HG03196 (cell line): ENCODE measurements around the gene MYOM1.

Experiments
- ATAC-seq: cut with Tn5 transposase; IDR thresholded peaks from one replicate; pipeline ENCODE4 v1.9.1; 2021; ENCODE audit not compliant: unreplicated experiment

The MYOM1 gene

DNA sequence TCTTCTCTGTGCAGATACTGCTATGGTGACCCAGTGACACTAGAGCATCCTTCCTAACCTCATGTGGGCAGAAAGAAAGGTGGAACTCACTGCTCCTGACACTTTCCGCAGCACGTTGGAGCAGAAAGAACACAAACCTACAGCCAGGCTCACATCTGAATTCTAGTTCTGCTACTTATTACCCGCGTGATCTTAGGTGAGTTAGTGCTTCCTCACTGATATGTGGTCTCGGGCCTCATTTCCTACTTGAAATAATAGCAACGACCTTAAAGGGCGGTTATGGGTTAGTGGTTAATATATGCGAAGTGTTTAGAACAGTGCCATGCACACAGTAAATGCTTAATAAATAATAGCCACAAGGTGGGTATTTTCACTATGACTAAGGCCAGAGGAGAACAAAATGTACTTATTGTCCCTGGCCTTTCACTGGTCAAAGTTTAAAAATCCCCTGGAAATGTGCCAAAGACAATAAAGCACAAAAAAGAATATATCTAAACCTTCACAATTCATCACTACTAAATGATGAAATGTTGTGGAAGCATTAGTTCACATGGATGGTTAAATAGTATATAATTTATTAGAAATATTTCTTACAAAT, 66.6 kb downstream of the MYOM1 start:
- ATAC-seq, result peak; percentile 90

DNA sequence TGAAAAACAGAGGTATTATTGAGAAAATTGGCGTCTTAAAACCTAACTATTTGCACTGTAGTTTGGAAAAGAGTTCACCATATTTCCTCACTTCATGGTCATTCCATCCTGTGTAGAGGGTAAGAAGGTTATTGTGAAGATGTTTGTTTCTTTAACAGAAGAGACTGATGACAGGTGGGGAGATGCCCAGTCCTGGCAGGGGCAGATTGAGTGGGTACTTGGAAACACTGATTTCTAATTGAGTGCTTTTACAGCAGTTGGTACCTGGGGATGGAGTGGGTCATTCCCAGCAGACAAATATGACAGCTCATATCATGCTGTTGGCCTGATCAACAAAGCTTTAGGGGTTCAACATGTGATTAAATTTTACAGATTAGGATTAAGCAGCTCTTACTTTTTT, 67.5 kb downstream of the MYOM1 start:
- ATAC-seq, result no peak

DNA sequence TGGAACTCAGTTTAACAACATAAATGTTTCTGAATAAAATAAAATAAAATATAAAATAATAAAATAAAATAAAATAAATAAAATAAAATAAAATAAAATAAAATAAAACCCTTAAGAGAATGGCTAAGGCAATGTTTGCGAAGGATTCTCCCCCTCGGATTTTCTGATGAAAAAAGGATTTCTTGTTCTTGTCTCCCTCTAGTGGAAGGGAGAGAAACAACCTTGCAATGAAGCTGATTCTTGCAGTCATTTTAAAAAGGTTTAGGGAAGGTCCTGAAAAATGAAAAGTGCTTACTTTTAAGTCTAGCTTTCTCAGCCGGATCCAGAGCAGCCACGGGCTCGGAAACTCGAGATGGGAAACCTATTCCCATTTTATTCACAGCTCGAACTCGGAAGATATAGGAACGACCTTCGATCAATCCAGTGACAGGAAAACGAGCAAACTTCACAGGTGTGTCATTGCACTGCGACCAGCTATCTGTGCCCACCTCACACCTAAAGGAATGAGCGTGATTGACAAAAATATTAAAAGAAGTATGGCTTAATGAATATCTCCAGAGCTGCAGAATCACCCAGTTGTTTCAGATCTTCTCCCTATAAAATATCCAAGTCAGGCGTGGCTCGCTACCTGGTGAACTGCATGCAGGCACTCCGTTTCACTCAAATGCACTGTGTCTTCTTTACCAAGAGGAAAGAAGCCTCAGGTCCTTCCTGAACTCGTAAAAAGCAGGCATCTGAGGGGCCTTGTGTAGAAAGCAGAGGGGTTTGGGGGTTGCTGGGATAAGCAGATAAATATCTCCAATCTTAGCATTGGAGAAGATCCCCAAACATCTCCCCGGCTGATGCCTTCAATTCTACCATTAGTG, 68.1 kb downstream of the MYOM1 start:
- no peak for ATAC-seq

DNA sequence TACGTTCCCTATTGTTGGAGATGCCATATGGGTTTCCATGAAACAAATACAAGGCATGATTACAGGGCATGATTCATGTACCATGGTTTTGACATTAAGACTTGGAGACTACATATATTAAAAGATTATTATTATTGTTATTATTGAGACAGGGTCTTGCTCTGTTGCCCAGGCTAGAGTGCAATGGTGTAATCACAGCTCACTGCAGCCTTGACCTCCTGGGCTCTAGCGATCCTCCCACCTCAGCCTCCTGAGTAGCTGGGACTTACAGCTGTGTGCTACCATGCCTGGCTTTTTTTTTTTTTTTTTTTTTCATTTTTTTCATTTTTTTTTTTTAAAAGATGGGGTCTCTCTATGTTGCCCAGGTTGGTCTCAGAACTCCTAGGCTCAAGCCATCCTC, 69.1 kb downstream of the MYOM1 start:
- no peak for ATAC-seq

DNA sequence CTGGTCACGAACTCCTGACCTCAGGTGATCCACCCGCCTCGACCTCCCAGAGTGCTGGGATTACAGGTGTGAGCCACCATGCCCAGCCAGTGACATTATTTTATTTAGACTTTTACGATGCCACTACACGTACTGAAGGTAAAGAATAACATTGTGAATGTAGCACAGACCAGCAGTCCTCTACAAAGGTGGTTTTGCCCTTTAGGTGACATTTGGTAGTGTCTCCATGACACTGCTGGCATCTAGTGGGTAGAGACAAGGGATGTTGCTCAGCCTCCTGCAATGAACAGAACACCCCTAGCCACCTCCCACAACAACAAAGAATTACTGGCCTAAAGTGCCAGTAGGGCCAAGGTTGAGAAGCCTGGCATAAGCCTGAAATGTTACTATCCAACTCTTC, 69.5 kb downstream of the MYOM1 start:
- no peak for ATAC-seq

DNA sequence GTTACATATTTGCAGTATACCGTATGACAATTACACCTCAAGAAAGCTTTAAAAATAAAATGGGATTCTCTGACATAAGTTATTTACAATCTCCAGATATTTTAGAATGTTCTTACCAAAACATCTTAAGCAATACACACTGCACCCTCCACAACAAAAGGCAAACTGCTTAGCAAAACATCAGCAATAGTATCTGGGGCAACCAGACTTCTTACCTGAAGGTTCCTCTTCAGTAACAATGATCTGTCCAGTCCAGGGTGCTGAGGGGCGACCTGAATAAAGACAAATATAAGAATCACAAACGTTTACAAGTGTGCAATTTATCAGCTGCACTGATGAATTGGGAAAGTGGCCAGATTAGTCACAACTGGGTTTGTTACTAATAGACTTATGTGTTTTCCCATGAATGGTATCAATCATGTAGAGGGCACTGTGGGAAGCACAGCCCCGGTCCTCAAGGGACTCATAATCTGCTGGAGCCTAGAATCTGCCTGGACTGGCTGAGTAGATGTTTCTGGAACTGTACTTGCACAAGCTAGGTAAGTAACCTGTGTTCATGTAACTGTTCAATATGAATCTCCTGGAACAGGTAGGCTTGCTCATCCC, 70.7 kb downstream of the MYOM1 start:
- ATAC-seq, result no peak

DNA sequence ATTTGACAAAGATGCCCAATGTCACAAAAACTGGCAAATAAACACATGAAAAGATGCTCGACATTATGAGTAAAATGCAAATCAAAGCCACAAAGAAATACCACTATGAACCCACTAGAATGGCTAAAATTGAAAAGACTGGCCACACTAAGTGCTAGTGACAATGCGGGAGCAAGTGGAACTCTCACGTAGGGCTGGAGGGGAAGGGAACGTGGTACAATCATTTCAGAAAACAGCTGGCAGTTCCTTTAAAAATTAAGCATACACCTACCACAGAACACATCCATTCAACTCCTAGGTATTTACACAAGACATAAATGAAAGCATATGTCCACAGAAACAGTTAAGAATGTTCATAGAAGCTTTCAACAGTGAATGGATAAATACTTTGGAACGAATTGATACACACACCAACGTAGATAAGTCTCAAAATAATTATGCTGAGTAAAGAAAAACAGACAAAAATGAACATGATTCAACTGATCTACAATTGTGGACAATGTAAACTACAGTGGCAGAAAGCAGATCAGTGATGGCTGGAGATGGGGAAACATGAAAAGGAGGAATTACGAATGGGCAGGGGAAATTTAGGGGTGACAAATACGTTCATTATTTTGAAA, 71.7 kb downstream of the MYOM1 start:
- ATAC-seq, result no peak

DNA sequence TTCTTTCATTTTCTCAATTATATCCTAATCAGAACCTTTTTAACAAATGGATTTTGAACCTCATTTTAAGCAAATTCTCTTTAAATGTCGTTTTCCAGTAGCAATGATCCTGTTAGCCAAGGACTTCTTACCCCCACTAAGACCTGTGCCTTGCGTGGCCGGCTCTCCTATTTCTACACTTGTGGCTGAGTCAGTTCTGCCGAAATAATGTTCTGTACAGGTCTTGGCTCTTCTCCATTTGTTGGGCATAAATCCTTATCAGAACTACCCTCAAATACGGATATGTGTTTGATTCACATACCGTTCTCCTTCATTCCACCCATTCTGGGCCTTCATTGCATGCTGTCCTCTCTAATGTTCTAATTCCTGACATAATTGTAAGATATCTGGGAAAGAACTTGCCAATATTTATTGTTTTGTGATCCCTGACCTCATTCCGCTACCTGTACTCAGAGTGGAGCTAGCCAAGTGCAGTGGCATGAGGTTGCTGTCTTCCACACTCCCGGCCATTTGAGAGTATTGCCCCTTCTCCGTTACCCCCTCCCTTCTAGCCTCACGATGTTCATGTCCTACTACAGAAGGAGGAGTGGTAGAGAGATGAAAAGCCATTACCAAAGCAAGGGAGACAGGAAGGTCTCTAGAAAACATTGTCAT, 78.7 kb downstream of the MYOM1 start:
- ATAC-seq, result no peak

DNA sequence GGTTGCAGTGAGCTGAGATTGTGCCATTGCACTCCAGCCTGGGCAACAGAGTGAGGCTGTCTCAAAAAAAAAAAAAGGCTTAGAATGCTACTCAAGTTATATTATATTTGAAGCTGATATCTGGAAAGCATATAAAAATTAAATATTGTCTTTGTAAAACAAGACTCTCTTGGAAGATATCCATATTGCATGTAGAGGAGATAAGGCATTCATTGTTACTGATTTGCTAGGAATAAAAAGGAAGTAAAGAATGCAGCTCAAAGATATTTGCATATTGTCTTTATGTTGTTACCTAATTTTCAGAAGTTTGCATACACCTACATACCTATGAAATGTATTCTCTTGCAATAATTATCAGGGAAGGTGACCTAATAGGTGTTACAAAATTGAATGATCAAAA, 79.4 kb downstream of the MYOM1 start:
- ATAC-seq, result no peak

DNA sequence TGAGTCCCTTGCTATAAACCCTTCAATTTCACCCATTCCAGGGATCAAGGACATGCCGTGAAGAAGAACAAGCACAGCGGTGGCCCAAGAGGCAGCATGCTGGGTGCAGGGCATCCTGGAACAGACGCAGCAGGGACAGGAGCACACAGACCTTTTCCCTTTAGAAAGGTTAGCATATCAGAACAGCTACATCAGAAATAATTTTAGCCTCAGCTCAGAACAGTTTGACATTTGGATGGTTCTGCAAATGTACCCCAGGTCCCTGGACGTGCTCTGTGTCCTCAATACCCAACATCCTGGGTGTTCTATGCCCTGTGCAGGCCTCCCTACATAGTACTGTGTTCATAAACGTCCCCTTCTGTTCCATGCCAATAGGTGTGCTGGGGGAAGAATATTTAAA, 80.4 kb downstream of the MYOM1 start:
- no peak for ATAC-seq

DNA sequence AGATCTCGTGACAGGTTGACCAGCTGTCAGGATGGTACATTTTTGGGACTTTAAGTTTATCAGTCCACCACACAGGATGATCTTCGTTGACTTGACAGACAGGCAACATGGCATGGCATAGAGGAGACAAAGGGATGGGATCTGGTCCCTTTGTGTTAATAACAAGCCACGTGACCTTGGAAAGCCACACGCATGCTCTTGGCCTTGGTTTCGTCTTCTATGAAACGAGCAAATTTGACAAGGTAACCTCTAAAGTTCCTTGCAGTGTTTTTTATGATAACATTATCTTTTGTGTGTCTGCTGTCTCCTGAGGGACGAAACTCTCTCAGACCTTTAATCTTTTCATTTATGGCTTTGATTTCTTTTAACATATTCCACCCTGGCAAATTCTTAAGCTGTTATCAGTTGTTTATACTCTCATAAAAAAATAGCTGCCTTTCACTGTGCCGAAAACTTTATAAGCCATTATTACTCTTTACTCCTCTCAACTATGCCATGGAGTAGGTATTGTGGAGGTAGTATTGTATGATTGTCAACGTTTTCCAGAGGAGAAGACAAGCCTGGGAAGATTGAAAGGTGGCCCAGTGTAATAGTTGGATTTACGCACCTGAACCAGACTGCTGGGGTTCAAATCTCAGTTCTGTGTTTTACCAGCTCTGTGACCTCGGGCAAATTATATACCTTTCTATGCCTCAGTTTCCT, 81.3 kb downstream of the MYOM1 start:
- no peak for ATAC-seq

DNA sequence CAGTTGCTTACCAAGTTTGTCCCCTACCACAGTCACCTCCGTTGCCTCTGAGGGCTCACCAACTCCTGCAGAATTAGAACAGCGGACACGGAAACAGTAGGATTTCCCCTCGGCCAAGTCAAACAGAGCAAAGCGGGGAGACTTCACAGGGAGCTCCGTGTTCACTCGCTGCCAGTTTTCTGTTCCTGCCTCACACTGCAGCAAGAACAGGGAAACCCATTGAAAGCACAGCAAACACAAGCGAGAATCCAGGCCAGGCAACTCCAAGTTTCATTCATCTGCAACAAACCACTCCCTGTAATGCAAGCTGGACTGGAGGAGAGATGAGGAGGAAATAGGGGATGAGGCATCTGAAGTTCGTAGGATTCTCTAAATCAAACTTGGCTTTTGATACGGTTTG, 84.2 kb downstream of the MYOM1 start:
- no peak for ATAC-seq

DNA sequence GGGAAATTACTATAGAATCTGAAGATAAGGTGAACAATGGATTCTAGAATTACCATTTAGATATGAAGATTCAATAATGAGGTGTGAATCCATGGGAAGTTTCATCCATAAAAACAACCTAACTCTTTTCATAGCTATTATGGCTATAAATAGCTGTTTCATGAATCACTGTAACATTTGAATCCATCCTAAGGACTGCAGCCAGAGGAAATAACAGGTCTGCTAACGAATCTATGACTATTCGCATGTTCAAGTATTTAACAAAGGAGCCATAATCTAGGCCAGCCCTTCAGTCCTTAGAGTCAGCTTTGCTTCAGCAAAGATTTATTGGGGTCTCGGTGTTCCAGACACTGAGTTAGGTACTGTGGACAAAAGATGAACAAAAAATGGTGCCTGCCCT, 87.1 kb downstream of the MYOM1 start:
- no peak for ATAC-seq

DNA sequence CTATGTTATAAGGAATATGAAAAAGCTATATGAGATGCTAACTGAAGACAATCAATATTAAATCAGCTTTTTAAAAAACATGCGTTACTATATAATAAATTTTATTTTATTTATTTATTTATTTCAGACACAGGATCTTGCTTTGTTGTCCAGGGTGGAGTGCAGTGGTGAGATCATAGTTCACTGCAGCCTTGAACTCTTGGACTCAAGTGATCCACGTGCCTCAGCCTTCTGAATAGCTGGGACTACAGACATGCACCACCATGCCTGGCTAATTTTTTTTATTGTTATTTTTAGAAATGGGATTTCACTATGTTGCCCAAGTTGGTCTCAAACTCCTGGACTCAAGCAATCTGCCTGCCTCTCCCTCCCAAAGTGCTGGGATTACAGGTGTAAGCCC, 89.4 kb downstream of the MYOM1 start:
- no peak for ATAC-seq

DNA sequence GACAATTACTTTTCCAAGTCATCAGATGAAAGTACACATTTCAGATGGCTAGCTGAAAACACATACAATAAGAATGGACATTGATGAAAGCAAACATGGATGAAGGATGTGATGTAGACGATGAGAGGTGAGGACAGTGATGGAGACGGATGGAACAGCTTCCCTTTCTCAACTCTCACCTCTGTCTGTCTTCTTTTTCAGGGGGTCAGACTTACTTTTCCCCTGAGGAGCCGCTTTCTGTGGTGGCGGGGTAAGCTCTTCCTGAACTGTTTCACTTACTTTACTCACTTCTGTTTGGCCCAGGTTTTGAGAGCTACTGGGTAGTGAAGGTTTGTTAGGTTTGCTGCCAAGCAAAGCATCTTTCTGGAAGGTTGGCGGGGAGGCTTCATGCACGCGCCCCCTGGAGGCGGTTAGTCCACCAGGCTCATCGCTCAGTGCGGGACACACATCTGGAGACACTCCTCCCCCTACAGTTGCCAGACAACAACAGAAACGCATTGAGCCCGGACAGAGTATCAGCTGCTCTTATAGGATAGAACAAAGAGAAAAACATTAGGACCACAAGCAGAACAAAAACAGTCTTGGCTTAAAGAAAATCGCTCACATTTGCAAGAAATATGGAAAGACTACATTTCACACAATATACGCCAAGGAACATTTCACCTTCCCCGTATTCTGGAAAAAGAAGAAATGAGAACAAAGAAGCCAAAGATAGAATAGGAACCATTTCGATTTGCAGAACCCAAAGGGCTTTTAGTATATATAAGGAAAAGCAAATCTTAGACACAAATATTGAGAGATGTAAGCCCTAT, 90.5 kb downstream of the MYOM1 start:
- peak; percentile 93 for ATAC-seq

DNA sequence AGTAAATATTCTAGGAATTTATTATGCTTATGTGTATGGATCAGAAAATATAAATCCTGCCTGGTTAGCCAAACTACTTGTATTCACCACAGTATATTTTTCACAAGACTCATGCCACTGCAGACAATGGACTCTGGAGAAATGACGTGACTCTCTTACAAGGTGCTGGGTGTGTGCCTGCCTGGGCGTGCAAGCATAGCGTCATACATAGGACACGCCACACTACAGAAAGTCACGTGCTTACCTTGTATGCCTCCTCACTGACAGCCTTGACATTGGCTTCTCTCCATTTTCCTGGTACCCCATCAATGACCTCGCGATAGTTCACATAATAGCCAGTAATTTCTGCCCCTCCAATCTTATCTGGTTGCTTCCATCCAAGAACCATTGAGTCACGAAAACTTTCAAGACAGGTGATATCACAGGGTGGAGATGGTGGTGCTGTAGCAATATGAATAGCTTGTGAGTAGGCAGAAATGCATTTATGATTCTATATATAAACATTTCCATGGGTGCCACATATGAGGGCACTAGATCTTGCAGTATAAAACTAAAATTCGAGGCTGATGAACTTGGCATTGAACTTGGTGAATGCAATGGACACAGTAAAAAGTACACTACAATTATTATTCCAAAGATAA, 93.2 kb downstream of the MYOM1 start:
- ATAC-seq, result no peak

DNA sequence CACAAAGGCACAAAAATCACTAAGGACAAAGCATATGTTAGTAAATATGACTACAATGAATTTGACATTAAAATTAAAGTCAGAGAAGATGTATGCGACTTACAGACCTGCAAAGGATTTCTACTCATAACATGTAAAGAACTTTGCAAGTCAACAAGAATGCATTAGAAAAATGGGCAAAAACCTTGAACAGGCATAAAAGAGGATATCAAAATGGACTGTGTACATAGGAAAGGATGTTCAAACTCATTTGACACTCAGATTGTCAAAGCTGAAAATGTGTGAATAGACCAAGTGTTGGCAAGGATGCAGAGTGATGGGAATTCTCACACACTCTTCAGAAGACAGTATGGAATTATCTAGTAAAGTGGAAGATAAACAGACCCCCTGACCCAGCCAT, 94.9 kb downstream of the MYOM1 start:
- no peak for ATAC-seq

DNA sequence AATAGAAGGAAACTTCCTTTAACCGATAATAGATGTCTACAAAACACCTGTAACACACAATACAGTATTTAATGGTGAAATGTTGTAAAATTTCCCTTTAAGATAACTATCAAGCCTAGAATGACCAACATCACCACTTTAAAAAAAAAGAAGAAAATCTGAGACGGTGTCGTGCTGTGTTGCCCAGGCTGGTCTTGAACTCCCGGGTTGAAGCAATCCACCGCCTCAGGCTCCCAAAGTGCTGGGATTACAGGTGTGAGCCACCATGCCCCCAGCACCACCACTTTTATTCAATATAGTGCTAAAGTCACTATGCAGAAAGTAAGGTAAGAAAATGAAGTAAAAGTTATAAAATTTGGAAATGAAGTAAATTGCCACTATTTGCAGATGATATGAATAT, 96.9 kb downstream of the MYOM1 start:
- no peak for ATAC-seq

DNA sequence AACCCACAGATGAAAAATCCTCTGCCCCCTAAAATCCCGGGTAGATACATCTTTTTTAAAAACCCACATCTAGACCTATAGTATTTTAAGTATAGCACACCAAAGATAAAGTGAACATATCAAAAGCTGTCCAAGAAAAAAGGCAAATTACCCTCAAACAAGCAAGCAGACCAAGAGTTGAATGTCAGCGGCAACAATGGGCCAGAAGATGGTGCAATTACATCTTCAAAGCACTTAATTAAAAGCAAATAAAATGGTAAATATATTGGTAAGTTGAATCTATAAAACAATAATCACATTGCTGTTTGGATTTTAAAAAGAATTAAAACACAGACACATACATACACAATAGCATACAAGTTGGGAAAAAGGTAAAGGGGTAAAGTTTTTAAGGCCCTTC, 98.5 kb downstream of the MYOM1 start:
- ATAC-seq, result no peak

DNA sequence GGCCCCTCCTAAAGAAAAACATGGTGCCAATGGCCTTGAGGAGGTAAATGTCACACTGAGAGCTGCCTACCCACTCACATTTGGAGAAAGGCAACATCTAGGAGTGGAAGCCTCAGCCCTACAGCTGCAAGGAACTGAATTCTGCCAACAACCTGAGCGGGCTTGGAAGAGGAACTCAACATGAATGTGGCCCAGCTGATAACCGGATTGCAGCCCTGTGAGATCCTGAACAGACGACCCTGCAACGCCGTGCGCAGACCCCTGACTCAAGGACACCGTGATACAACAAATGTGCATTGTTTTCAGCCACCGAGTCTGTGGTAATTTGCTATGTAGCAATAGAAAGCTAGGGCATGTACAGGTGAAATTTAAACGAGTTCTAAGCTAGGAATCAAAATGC, 99.4 kb downstream of the MYOM1 start:
- ATAC-seq, result no peak
